Measurements from ENCODE around the gene ARID2.

- TF ChIP-seq CTCF (conservative IDR thresholded peaks at IDR 0.05; ENCODE audit: low read depth, low read length) (no peak), EZH2 (IDR thresholded peaks at IDR 0.05; ENCODE audit: low read length, unreplicated experiment) (no peak)
Measured at GRCh38 chr12:45946435-45946834, 216.9 kb downstream of the ARID2 start.

All from PC-3 (cell line).